Tibial artery (tissue), 4 donors: ENCODE measurements around the gene IFIT2.

Experiments used
- DNase-seq, 2 donors: peaks; one replicate each; pipeline ENCODE4 v3.0.0-alpha.2; 2019
- H3K27ac ChIP-seq, 2 donors: fragments of 200-600 bp; sonication (generic) in 1 of 2; 1 replicate in 1 of 2; 2 replicates in 1 of 2; pipeline ENCODE4 v1.5.1; 2018 to 2019; ENCODE audit warnings: mild to moderate bottlenecking in 1 of 2
- H3K27me3 ChIP-seq, 2 donors: fragments of 200-600 bp; sonication (generic) in 1 of 2; one replicate each; pipeline versions ENCODE4 v1.5.1 to v1.6.0; 2016 to 2019
- H3K36me3 ChIP-seq, 3 donors: fragments of 200-600 bp; sonication (generic) in 2 of 3; one replicate each; pipeline ENCODE4 v1.5.1; 2016 to 2019; ENCODE audit warnings: mild to moderate bottlenecking in 2 of 3
- H3K4me1 ChIP-seq, 4 donors: fragments of 200-600 bp; sonication (generic) in 2 of 4; 1 replicate in 3 of 4; 2 replicates in 1 of 4; pipeline ENCODE4 v1.5.1; 2016 to 2019
- H3K4me3 ChIP-seq, 2 donors: fragments of 200-600 bp; sonication (generic) in 1 of 2; 1 replicate in 1 of 2; 2 replicates in 1 of 2; pipeline ENCODE4 v1.5.1; 2018 to 2019; ENCODE audit warnings: mild to moderate bottlenecking in 2 of 2
- H3K9me3 ChIP-seq, 3 donors: fragments of 200-600 bp; sonication (generic) in 1 of 3; one replicate each; pipeline ENCODE4 v1.5.1; 2016 to 2019
- CTCF ChIP-seq, 2 experiments: fragments of 200-600 bp in 1 of 2; fragments of 450-650 bp in 1 of 2; IDR thresholded peaks; one replicate each; pipeline ENCODE4 v1.5.1; 2017 to 2019; ENCODE audit warnings: antibody characterized with exemption in 2 of 2, mild to moderate bottlenecking in 1 of 2, moderate library complexity in 1 of 2
- intact Hi-C: fragments of 100-400 bp; cut with DNase I; formaldehyde crosslinking; loops from one replicate; pipeline ENCODE4 v1.15.0; 2023; ENCODE audit warnings: low total_unique reads

The IFIT2 gene

GRCh38 chr10:89342206-89342958, 40.5 kb downstream of the IFIT2 start:
- DNase-seq, result peak; percentile 83 to 89

GRCh38 chr10:89343089-89343767, 41.4 kb downstream of the IFIT2 start:
- intact Hi-C loops, result no loop called here

More at GRCh38 chr10:89342206-89342958, 40.5 kb downstream of the IFIT2 start:
- Histone ChIP-seq H3K27me3 (no peaks in the 10 kb centered on the region), H3K27ac (no peak overlapping the region), H3K4me1 (peaks cover 0 to 13% (median 5%) of the 10 kb centered on the region in 4 donors), H3K4me3 (no peak overlapping the region), H3K9me3 (no peaks in the 10 kb centered on the region), H3K36me3 (peaks cover 6 to 22% (median 15%) of the 10 kb centered on the region in 3 donors)
- intact Hi-C loops, result no loop called here
- TF ChIP-seq CTCF (IDR thresholded peaks at IDR 0.05), result no peak

GRCh38 chr10:89344156-89344555, 42.3 kb downstream of the IFIT2 start:
- H3K9me3 ChIP-seq, result no peaks in the 10 kb centered on the region
- H3K27ac ChIP-seq, result no peak overlapping the region
- H3K4me1 ChIP-seq, result peaks cover 0 to 28% (median 7%) of the 10 kb centered on the region in 4 donors
- intact Hi-C loops, result no loop called here
- no peaks in the 10 kb centered on the region for H3K27me3 ChIP-seq
- no peak for TF ChIP-seq CTCF (IDR thresholded peaks at IDR 0.05)
- no peak overlapping the region for H3K4me3 ChIP-seq
- H3K36me3 ChIP-seq, result peaks cover 0 to 10% (median 10%) of the 10 kb centered on the region in 3 donors
- no peak for DNase-seq

More at GRCh38 chr10:89343089-89343767, 41.4 kb downstream of the IFIT2 start:
- no peak for TF ChIP-seq CTCF (IDR thresholded peaks at IDR 0.05)
- no peak overlapping the region for H3K27ac ChIP-seq
- H3K4me3 ChIP-seq, result no peak overlapping the region
- H3K4me1 ChIP-seq, result peaks cover 0 to 19% (median 7%) of the 10 kb centered on the region in 4 donors
- no peaks in the 10 kb centered on the region for H3K27me3 ChIP-seq
- peaks cover 6 to 19% (median 15%) of the 10 kb centered on the region in 3 donors for H3K36me3 ChIP-seq
- no peaks in the 10 kb centered on the region for H3K9me3 ChIP-seq
- DNase-seq, result no peak

- Histone ChIP-seq H3K27me3 (no peaks in the 10 kb centered on the region), H3K4me3 (no peak overlapping the region), H3K4me1 (peaks cover under 1 to 34% (median 9%) of the 10 kb centered on the region in 4 donors), H3K9me3 (no peaks in the 10 kb centered on the region), H3K27ac (no peak overlapping the region), H3K36me3 (no peaks in the 10 kb centered on the region)
- intact Hi-C loops, result no loop called here
- no peak for DNase-seq
- no peak for TF ChIP-seq CTCF (IDR thresholded peaks at IDR 0.05)
These were observed 43.6 kb downstream of the IFIT2 start for GRCh38 chr10:89345367-89346000.

- H3K27me3 ChIP-seq, result no peaks in the 10 kb centered on the region
- intact Hi-C loops, result no loop called here
- DNase-seq, result no peak
- H3K4me1 ChIP-seq, result peaks cover 9 to 45% (median 21%) of the 10 kb centered on the region in 4 donors
- no peak for TF ChIP-seq CTCF (IDR thresholded peaks at IDR 0.05)
- no peaks in the 10 kb centered on the region for H3K36me3 ChIP-seq
- H3K4me3 ChIP-seq, result no peak overlapping the region
- H3K9me3 ChIP-seq, result no peaks in the 10 kb centered on the region
- no peak overlapping the region for H3K27ac ChIP-seq
These were observed 44.8 kb downstream of the IFIT2 start for GRCh38 chr10:89346405-89347254.
